ENCODE data around the gene MCEE. TPM values are rescaled to one million over a fixed set of nuclear protein-coding genes. Genes with fewer than 3 reads are reported as not detected.
"Not testable (repeated sequence)": the region's sequence is repeated elsewhere in the genome, so short reads cannot be mapped to it uniquely, and the experiment has no call there.

MCEE gene
- total RNA-seq, 1 donor from 2014 or later, result 17.8 TPM

GRCh38 chr2:71150082-71150816, 20.2 kb upstream of the MCEE start:
- Mint-ChIP-seq H3K9me3 (no peaks in the 10 kb centered on the region), H3K4me1 (no peaks in the 10 kb centered on the region), H3K27me3 (ENCODE audit: low read depth) (peaks cover 16% of the 10 kb centered on the region), H3K36me3 (peaks cover 23% of the 10 kb centered on the region), H3K27ac (no peak overlapping the region), H3K4me3 (no peak overlapping the region)
- no peak for DNase-seq (ENCODE audit: low spot score in 2 of 2, unreplicated experiment in 2 of 2)
- TF ChIP-seq, protein P1, sequence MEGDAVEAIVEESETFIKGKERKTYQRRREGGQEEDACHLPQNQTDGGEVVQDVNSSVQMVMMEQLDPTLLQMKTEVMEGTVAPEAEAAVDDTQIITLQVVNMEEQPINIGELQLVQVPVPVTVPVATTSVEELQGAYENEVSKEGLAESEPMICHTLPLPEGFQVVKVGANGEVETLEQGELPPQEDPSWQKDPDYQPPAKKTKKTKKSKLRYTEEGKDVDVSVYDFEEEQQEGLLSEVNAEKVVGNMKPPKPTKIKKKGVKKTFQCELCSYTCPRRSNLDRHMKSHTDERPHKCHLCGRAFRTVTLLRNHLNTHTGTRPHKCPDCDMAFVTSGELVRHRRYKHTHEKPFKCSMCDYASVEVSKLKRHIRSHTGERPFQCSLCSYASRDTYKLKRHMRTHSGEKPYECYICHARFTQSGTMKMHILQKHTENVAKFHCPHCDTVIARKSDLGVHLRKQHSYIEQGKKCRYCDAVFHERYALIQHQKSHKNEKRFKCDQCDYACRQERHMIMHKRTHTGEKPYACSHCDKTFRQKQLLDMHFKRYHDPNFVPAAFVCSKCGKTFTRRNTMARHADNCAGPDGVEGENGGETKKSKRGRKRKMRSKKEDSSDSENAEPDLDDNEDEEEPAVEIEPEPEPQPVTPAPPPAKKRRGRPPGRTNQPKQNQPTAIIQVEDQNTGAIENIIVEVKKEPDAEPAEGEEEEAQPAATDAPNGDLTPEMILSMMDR (IDR thresholded peaks at IDR 0.05; ENCODE audit: unreplicated experiment), result no peak

DNA sequence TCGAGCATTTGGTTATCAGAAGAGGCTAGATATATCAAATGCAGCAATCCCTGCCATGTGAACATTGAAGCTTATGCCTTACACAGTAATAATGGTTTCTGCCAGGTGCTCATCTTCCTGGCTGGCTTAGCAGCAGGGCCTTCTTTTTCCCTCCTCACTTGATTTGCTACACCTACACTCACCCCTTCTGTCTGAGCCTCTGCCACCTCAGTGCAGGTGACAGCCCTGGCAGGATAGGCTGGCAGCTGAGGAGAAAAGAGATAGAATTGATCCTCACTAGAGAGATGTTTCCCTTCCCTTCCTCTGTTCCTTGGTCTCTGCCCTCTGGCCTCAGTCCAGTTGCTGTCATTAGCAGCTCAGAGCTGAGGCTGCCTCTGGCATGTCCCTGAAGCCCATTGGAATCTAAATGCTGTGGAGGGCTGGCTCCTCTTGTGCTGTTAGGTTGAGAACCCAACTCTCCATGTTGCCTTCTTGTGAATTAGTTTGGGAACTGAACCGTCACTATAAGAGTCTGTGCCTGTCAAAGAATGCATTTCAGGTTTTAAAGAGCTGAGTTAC, 18.6 kb upstream of the MCEE start:
- TF ChIP-seq, protein P1 (IDR thresholded peaks at IDR 0.05; ENCODE audit: unreplicated experiment), result no peak
- no peak for DNase-seq (ENCODE audit: low spot score in 2 of 2, unreplicated experiment in 2 of 2)
- H3K9me3 Mint-ChIP-seq, result no peaks in the 10 kb centered on the region
- H3K4me1 Mint-ChIP-seq, result no peaks in the 10 kb centered on the region
- H3K27ac Mint-ChIP-seq, result no peak overlapping the region
- H3K27me3 Mint-ChIP-seq (ENCODE audit: low read depth), result peaks cover 4% of the 10 kb centered on the region
- H3K36me3 Mint-ChIP-seq, result peaks cover 39% of the 10 kb centered on the region
- no peak overlapping the region for H3K4me3 Mint-ChIP-seq

- TF ChIP-seq, protein P1 (IDR thresholded peaks at IDR 0.05; ENCODE audit: unreplicated experiment), result no peak
- no peaks in the 10 kb centered on the region for H3K27me3 Mint-ChIP-seq (ENCODE audit: low read depth)
- H3K36me3 Mint-ChIP-seq, result peaks cover 48% of the 10 kb centered on the region
- no peak for DNase-seq (ENCODE audit: low spot score in 2 of 2, unreplicated experiment in 2 of 2)
- no peaks in the 10 kb centered on the region for H3K9me3 Mint-ChIP-seq
- H3K27ac Mint-ChIP-seq, result no peak overlapping the region
- H3K4me3 Mint-ChIP-seq, result no peak overlapping the region
- H3K4me1 Mint-ChIP-seq, result no peaks in the 10 kb centered on the region
Observed at GRCh38 chr2:71143782-71144181, 13.8 kb upstream of the MCEE start.

GRCh38 chr2:71136174-71136573, 6.1 kb upstream of the MCEE start:
- H3K36me3 Mint-ChIP-seq, result peaks cover 20% of the 10 kb centered on the region
- no peak for DNase-seq (ENCODE audit: low spot score in 2 of 2, unreplicated experiment in 2 of 2)
- no peaks in the 10 kb centered on the region for H3K27me3 Mint-ChIP-seq (ENCODE audit: low read depth)
- H3K9me3 Mint-ChIP-seq, result no peaks in the 10 kb centered on the region
- TF ChIP-seq, protein P1 (IDR thresholded peaks at IDR 0.05; ENCODE audit: unreplicated experiment), result no peak
- H3K4me1 Mint-ChIP-seq, result no peaks in the 10 kb centered on the region
- H3K27ac Mint-ChIP-seq, result no peak overlapping the region
- H3K4me3 Mint-ChIP-seq, result no peak overlapping the region

DNA sequence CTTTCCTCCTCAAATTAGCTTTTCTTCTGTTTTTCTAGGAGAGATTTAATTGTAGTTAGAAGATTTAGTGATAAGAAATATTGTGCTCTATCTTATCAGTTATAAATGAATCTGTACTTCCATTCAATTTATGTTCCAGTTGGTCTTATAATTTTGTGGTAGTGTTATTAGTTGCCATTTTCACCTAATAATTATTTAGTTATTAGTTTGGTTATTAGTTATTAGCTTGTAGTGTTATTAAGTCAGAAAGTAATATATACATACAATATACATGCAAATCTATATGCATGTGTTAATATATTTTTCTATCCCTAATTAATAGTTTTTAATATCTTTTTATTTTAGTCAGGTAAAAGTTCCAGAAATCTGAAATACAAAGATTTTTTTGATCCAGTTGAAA, 3.6 kb upstream of the MCEE start:
- H3K9me3 Mint-ChIP-seq, result no peaks in the 10 kb centered on the region
- no peak overlapping the region for H3K4me3 Mint-ChIP-seq
- H3K27me3 Mint-ChIP-seq (ENCODE audit: low read depth), result no peaks in the 10 kb centered on the region
- DNase-seq (ENCODE audit: low spot score in 2 of 2, unreplicated experiment in 2 of 2), result no peak
- H3K4me1 Mint-ChIP-seq, result no peaks in the 10 kb centered on the region
- TF ChIP-seq, protein P1 (IDR thresholded peaks at IDR 0.05; ENCODE audit: unreplicated experiment), result no peak
- no peak overlapping the region for H3K27ac Mint-ChIP-seq
- peaks cover 11% of the 10 kb centered on the region for H3K36me3 Mint-ChIP-seq

GRCh38 chr2:71131387-71132166, 1.5 kb upstream of the MCEE start:
- not testable (repeated sequence) for H3K4me3 Mint-ChIP-seq; H3K27me3 Mint-ChIP-seq (ENCODE audit: low read depth); H3K36me3 Mint-ChIP-seq; H3K27ac Mint-ChIP-seq; H3K9me3 Mint-ChIP-seq; H3K4me1 Mint-ChIP-seq; DNase-seq (ENCODE audit: low spot score in 2 of 2, unreplicated experiment in 2 of 2)
